ENCODE measurements around the gene PPM1L. TPM values are rescaled to one million over a fixed set of nuclear protein-coding genes. Genes with fewer than 3 reads are reported as not detected.

The PPM1L gene
- total and polyA plus RNA-seq, 10 of the 15 experiments (the other 5 are each of a cell fraction or from before 2014, with no cell fraction given), result under 0.01 to 0.33 (median 0.06) TPM; not detected in 1

DNA sequence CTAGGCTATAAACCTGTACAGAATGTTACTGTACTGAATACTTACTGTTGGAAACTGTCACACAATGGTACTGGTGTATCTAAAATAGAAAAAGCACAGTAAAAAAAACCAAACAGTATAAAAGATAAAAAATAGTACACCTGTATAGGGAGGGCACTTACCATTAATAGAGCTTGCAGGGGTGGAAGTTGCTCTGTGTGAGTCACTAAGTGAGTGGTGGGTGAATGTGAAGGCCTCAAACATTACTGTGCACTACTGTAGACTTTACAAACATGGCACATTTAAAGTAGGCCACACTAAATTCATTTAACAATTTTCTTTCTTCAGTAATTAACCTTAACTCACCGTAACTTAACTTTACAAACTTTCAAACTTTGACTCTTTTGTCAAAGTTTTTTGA is 327.1 kb downstream of the PPM1L start:
- in situ Hi-C loops (cut with MboI) (no loop called here), intact Hi-C loops (cut with micrococcal nuclease; ENCODE audit: unreplicated experiment) (no loop called here)
- CTCF ChIA-PET, result interaction anchor here (1.1 to 1.2 kb wide), 2 partner anchors 13 to 14 kb away, joined by 3 read pairs; no protein-coding TSS in a partner anchor
- Histone ChIP-seq H4K20me1 (ENCODE audit: control insufficient read depth, insufficient read depth) (no peaks in the 10 kb centered on the region), H2AFZ (ENCODE audit: control insufficient read depth, low read depth, low read length) (no peak overlapping the region), H3K9ac (ENCODE audit: control insufficient read depth, insufficient read depth, low read length) (no peak overlapping the region), H3K36me3 (ENCODE audit: control insufficient read depth in 2 of 2, insufficient read depth in 2 of 2, low read length in 1 of 2) (no peaks in the 10 kb centered on the region), H3K9me3 (replicated peaks; ENCODE audit: control insufficient read depth, insufficient read depth, low read length) (no peaks in the 10 kb centered on the region), H3K4me2 (ENCODE audit: control insufficient read depth, insufficient read depth) (no peak overlapping the region), H3K4me1 (ENCODE audit: control insufficient read depth, insufficient read depth, low read length) (peaks cover 5% of the 10 kb centered on the region; the same call in 1 of the 2 replicates), H3K27ac (ENCODE audit: control insufficient read depth, insufficient read depth) (no peak overlapping the region), H3K79me2 (ENCODE audit: control insufficient read depth, insufficient read depth, low read length) (no peaks in the 10 kb centered on the region), H3K4me3 (no peak overlapping the region), H3K27me3 (replicated peaks in 1 of 2; ENCODE audit: control insufficient read depth in 2 of 2, insufficient read depth in 2 of 2, low read length in 1 of 2) (no peaks in the 10 kb centered on the region)
- DNase-seq (ENCODE audit: low read depth, low spot score) (no peak), ATAC-seq (no peak), FAIRE-seq (no peak)
- POLR2A ChIA-PET, result interaction anchor here (1.8 kb wide), 1 partner anchor 10 kb away, joined by 4 read pairs; no protein-coding TSS in a partner anchor
- SMC1A ChIA-PET (ENCODE audit: uncharacterized antibody, unreplicated experiment), result interaction anchor here (0.9 to 2.0 kb wide), 4 partner anchors 9 to 18 kb away, joined by 3 to 7 read pairs (median 4); no protein-coding TSS in a partner anchor
- WGBS (ENCODE audit: insufficient coverage, insufficient replicate concordance, low lambda C conversion rate, missing lambda C conversion rate), result 87% methylated on average over 1 of the region's 1 CpG
- RAD21 ChIA-PET (ENCODE audit: unreplicated experiment), result no interaction called here
- no TSS peak for BruUV-seq (replicated peaks)
- no peak for TF ChIP-seq YBX1 (IDR thresholded peaks at IDR 0.05)
- no peak for TF ChIP-seq EP300 (IDR thresholded peaks at IDR 0.05; ENCODE audit: borderline replicate concordance in 1 of 2, control insufficient read depth in 1 of 2, low read depth in 2 of 2, low read length in 2 of 2)
- no peak for TF ChIP-seq TCF3 (IDR thresholded peaks at IDR 0.05; ENCODE audit: borderline replicate concordance, insufficient read depth, low read depth, low read length)
- TF ChIP-seq NFXL1 (IDR thresholded peaks at IDR 0.05; ENCODE audit: borderline replicate concordance), result no peak
- TF ChIP-seq, protein P1, sequence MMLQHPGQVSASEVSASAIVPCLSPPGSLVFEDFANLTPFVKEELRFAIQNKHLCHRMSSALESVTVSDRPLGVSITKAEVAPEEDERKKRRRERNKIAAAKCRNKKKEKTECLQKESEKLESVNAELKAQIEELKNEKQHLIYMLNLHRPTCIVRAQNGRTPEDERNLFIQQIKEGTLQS (IDR thresholded peaks at IDR 0.05; ENCODE audit: borderline replicate concordance, extremely low read depth, low read depth, low read length), result no peak

DNA sequence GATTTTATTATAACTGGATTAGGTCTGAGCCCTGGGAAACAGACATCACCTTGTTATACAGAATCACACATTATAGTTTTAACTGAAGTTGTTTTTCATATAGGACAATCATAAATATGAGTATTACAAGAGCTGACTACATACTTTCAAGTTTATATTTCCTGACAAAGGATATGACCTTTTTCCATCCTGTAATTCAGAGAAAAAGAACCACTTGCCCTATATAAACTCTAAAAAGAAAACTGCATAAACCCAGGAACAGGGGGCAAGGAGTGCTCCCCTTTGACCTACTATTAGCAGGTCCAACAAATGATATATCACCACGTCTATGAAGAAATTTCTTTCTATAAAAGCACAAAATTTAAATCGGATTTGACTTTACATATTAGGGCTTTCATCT is 328.2 kb downstream of the PPM1L start:
- no peaks in the 10 kb centered on the region for H3K36me3 ChIP-seq (ENCODE audit: control insufficient read depth in 2 of 2, insufficient read depth in 2 of 2, low read length in 1 of 2)
- no peak overlapping the region for H3K9ac ChIP-seq (ENCODE audit: control insufficient read depth, insufficient read depth, low read length)
- no peak for ATAC-seq
- H3K4me3 ChIP-seq, result no peak overlapping the region
- no peaks in the 10 kb centered on the region for H3K9me3 ChIP-seq (replicated peaks; ENCODE audit: control insufficient read depth, insufficient read depth, low read length)
- H3K4me2 ChIP-seq (ENCODE audit: control insufficient read depth, insufficient read depth), result no peak overlapping the region
- ChIA-PET SMC1A (ENCODE audit: uncharacterized antibody, unreplicated experiment) (no interaction called here), RAD21 (ENCODE audit: unreplicated experiment) (no interaction called here), CTCF (no interaction called here), POLR2A (no interaction called here)
- intact Hi-C loops (cut with micrococcal nuclease; ENCODE audit: unreplicated experiment), result no loop called here
- H3K4me1 ChIP-seq (ENCODE audit: control insufficient read depth, insufficient read depth, low read length), result peaks cover 5% of the 10 kb centered on the region; the same call in 1 of the 2 replicates
- no TSS peak for BruUV-seq (replicated peaks)
- in situ Hi-C loops (cut with MboI), result no loop called here
- H2AFZ ChIP-seq (ENCODE audit: control insufficient read depth, low read depth, low read length), result no peak overlapping the region
- DNase-seq (ENCODE audit: low read depth, low spot score), result no peak
- WGBS (ENCODE audit: insufficient coverage, insufficient replicate concordance, low lambda C conversion rate, missing lambda C conversion rate), result 50% methylated on average over 2 of the region's 2 CpGs
- H4K20me1 ChIP-seq (ENCODE audit: control insufficient read depth, insufficient read depth), result no peaks in the 10 kb centered on the region
- FAIRE-seq, result no peak
- H3K27ac ChIP-seq (ENCODE audit: control insufficient read depth, insufficient read depth), result no peak overlapping the region
- no peaks in the 10 kb centered on the region for H3K27me3 ChIP-seq (replicated peaks in 1 of 2; ENCODE audit: control insufficient read depth in 2 of 2, insufficient read depth in 2 of 2, low read length in 1 of 2)
- no peaks in the 10 kb centered on the region for H3K79me2 ChIP-seq (ENCODE audit: control insufficient read depth, insufficient read depth, low read length)
- no peak for TF ChIP-seq SUZ12 (IDR thresholded peaks at IDR 0.05; ENCODE audit: unreplicated experiment)
- no peak for TF ChIP-seq PML (IDR thresholded peaks at IDR 0.05; ENCODE audit: low read length)
- TF ChIP-seq, protein P2, sequence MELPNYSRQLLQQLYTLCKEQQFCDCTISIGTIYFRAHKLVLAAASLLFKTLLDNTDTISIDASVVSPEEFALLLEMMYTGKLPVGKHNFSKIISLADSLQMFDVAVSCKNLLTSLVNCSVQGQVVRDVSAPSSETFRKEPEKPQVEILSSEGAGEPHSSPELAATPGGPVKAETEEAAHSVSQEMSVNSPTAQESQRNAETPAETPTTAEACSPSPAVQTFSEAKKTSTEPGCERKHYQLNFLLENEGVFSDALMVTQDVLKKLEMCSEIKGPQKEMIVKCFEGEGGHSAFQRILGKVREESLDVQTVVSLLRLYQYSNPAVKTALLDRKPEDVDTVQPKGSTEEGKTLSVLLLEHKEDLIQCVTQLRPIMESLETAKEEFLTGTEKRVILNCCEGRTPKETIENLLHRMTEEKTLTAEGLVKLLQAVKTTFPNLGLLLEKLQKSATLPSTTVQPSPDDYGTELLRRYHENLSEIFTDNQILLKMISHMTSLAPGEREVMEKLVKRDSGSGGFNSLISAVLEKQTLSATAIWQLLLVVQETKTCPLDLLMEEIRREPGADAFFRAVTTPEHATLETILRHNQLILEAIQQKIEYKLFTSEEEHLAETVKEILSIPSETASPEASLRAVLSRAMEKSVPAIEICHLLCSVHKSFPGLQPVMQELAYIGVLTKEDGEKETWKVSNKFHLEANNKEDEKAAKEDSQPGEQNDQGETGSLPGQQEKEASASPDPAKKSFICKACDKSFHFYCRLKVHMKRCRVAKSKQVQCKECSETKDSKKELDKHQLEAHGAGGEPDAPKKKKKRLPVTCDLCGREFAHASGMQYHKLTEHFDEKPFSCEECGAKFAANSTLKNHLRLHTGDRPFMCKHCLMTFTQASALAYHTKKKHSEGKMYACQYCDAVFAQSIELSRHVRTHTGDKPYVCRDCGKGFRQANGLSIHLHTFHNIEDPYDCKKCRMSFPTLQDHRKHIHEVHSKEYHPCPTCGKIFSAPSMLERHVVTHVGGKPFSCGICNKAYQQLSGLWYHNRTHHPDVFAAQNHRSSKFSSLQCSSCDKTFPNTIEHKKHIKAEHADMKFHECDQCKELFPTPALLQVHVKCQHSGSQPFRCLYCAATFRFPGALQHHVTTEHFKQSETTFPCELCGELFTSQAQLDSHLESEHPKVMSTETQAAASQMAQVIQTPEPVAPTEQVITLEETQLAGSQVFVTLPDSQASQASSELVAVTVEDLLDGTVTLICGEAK (IDR thresholded peaks at IDR 0.05; ENCODE audit: borderline replicate concordance), result no peak
- no peak for TF ChIP-seq ZNF24 (IDR thresholded peaks at IDR 0.05)
- TF ChIP-seq, protein P3, sequence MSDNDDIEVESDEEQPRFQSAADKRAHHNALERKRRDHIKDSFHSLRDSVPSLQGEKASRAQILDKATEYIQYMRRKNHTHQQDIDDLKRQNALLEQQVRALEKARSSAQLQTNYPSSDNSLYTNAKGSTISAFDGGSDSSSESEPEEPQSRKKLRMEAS (IDR thresholded peaks at IDR 0.05; ENCODE audit: low read depth, low read length), result no peak
- TF ChIP-seq POLR2A (IDR thresholded peaks at IDR 0.05; ENCODE audit: low read depth, low read length), result no peak
- TF ChIP-seq ATF7 (IDR thresholded peaks at IDR 0.05; ENCODE audit: low read depth), result no peak
- no peak for TF ChIP-seq ETV6 (conservative IDR thresholded peaks at IDR 0.05 in 1 of 2, IDR thresholded peaks at IDR 0.05 in 1 of 2; ENCODE audit: borderline replicate concordance in 1 of 2, low read depth in 1 of 2)

All from GM12878 (cell line).